K562 (cell line): ENCODE results near the gene CCSER2. TPM values are rescaled to one million over a fixed set of nuclear protein-coding genes. Genes with fewer than 3 reads are reported as not detected.

Experiments used
- ATAC-seq: fragments of 200-7000 bp; cut with Tn5 transposase; 3 replicates; pipeline ENCODE4 v1.9.1; 2020; ENCODE audit warnings: moderate library complexity
- BruUV-seq: library from RNA; stranded (reverse); fragments of 400-500 nt; replicated peaks from 2 replicates; lab custom pipeline; 2021; lab: Mats Ljungman, UMichigan
- CTCF ChIA-PET: fragments of 300-600 bp; formaldehyde crosslinking; extraction: SDS; loops from one replicate; lab custom pipeline; 2021; ENCODE audit warnings: low intra/inter-chr PET ratio; lab: Yijun Ruan, JAX
- POLR2A ChIA-PET: fragments of 300-600, 350-650 bp; sonication (Branson Sonifier 250); formaldehyde crosslinking; extraction: SDS; loops from one replicate; lab custom pipeline; 2021; ENCODE audit warnings: antibody characterized with exemption, inconsistent platforms; lab: Yijun Ruan, JAX
- DNase-seq, 4 experiments: peaks; one replicate each; pipeline versions ENCODE4 v3.0.0 to v3.0.0-alpha.2; 2011 to 2018; ENCODE audit warnings: low spot score in 3 of 4, mixed read lengths in 3 of 4; ENCODE audit errors: extremely low read depth in 1 of 4
- FAIRE-seq: peaks from 2 replicates; lab custom pipeline; 2011; peaks lifted over from hg19 to GRCh38; lab: Jason Lieb, UNC
- H2AFZ ChIP-seq: 2 replicates; pipeline ENCODE4 v1.6.0; 2011; ENCODE audit warnings: low read depth, low read length, control low read depth, inconsistent platforms
- H3K27ac ChIP-seq: fragments of 200-600 bp; 3 replicates; pipeline ENCODE4 v1.8.0; 2011; ENCODE audit warnings: low read depth, mild to moderate bottlenecking, control low read depth, inconsistent platforms, low read length, moderate library complexity, mixed read lengths; ENCODE audit errors: extremely low read depth
- H3K27me3 ChIP-seq, 2 experiments: fragments of 300-600 bp in 1 of 2; 2 replicates in 1 of 2; 3 replicates in 1 of 2; pipeline versions ENCODE4 v1.6.0 to v1.8.0; 2011; ENCODE audit warnings: inconsistent platforms in 2 of 2, low read length in 2 of 2, mild to moderate bottlenecking in 1 of 2, mixed read lengths in 1 of 2, moderate library complexity in 1 of 2; ENCODE audit not compliant: control insufficient read depth in 2 of 2, insufficient read depth in 2 of 2
- H3K36me3 ChIP-seq: fragments of 300-600 bp; 3 replicates; pipeline ENCODE4 v1.8.0; 2011; ENCODE audit warnings: mild to moderate bottlenecking, low read length, inconsistent platforms; ENCODE audit not compliant: control insufficient read depth, insufficient read depth
- H3K4me1 ChIP-seq, 2 experiments: fragments of 200-600 bp in 1 of 2; replicated peaks in 1 of 2; 2 replicates in 1 of 2; 3 replicates in 1 of 2; pipeline versions ENCODE4 v1.5.1 to v1.8.0; 2011; ENCODE audit warnings: inconsistent platforms in 2 of 2, low read length in 2 of 2, mild to moderate bottlenecking in 1 of 2, mixed read lengths in 1 of 2, moderate library complexity in 1 of 2; ENCODE audit not compliant: control insufficient read depth in 2 of 2, insufficient read depth in 2 of 2
- H3K4me2 ChIP-seq: 2 replicates; pipeline ENCODE4 v1.6.1; 2011; ENCODE audit warnings: low read length, control low read depth, inconsistent platforms, mixed read lengths; ENCODE audit not compliant: insufficient read depth
- H3K4me3 ChIP-seq: fragments of 200-600 bp; sonication (generic), shearing (Covaris generic); 2 replicates; pipeline ENCODE4 v1.5.1; 2016; ENCODE audit warnings: control low read depth, inconsistent platforms
- H3K79me2 ChIP-seq: fragments of 200-600 bp; 3 replicates; pipeline ENCODE4 v1.8.0; 2011; ENCODE audit warnings: low read length, inconsistent platforms; ENCODE audit not compliant: control insufficient read depth, insufficient read depth
- H3K9ac ChIP-seq, 2 experiments: 2 replicates each; pipeline versions ENCODE4 v1.6.0 to v1.6.1; 2011; ENCODE audit warnings: low read depth in 2 of 2, low read length in 2 of 2, control low read depth in 1 of 2, inconsistent platforms in 1 of 2, mild to moderate bottlenecking in 1 of 2, mixed read lengths in 1 of 2; ENCODE audit not compliant: insufficient read depth in 1 of 2
- H3K9me1 ChIP-seq: one replicate; pipeline ENCODE4 v1.6.0; 2011; ENCODE audit warnings: inconsistent platforms, mild to moderate bottlenecking, low read length, moderate library complexity; ENCODE audit not compliant: control insufficient read depth, insufficient read depth
- H3K9me3 ChIP-seq: replicated peaks from 2 replicates; pipeline ENCODE4 v1.5.1; 2011; ENCODE audit warnings: low read depth, low read length, inconsistent platforms; ENCODE audit not compliant: control insufficient read depth, insufficient read depth
- H4K20me1 ChIP-seq: replicated peaks from 2 replicates; pipeline ENCODE4 v1.6.1; 2011; ENCODE audit warnings: low read length, inconsistent platforms, mixed read lengths; ENCODE audit not compliant: control insufficient read depth, insufficient read depth
- EGR1 ChIP-seq: fragments of 450-650 bp; conservative IDR thresholded peaks from 2 replicates; pipeline ENCODE4 v1.6.1; 2017; ENCODE audit warnings: mild to moderate bottlenecking
- FOXJ3 ChIP-seq: sonication (generic); formaldehyde crosslinking; IDR thresholded peaks from 2 replicates; pipeline ENCODE4 v1.4.0; 2020; ENCODE audit warnings: mild to moderate bottlenecking, missing genetic modification reagents
- GATAD2A ChIP-seq: fragments of 450-650 bp; IDR thresholded peaks from 2 replicates; pipeline ENCODE4 v1.6.1; 2017
- REST ChIP-seq, 2 experiments: fragments of 450-650 bp; formaldehyde crosslinking in 1 of 2; IDR thresholded peaks; 2 replicates each; pipeline versions ENCODE4 v1.4.0 to v1.6.1; 2014 to 2020; ENCODE audit warnings: mild to moderate bottlenecking in 2 of 2, borderline replicate concordance in 1 of 2, low read depth in 1 of 2
- ZBTB8A ChIP-seq: fragments of 450-650 bp; IDR thresholded peaks from 2 replicates; pipeline ENCODE4 v1.6.1; 2018; ENCODE audit warnings: mild to moderate bottlenecking, moderate library complexity; ENCODE audit not compliant: partially characterized antibody
- ZNF395 ChIP-seq: fragments of 200-800 bp; sonication (Bioruptor generic); IDR thresholded peaks from 2 replicates; pipeline ENCODE4 v1.6.1; 2017; ENCODE audit warnings: missing genetic modification characterization, missing compliant biosample characterization
- WGBS: fragments of 100-300 bp; shearing (Covaris generic); methylation state at CpG from one replicate; pipeline ENCODE4 v1.1.6; 2016; ENCODE audit warnings: low coverage, mixed read lengths; ENCODE audit not compliant: insufficient coverage; ENCODE audit errors: missing lambda C conversion rate; 5-methylcytosine and 5-hydroxymethylcytosine counted together
- in situ Hi-C: fragments of 300-500 bp; cut with MboI; formaldehyde crosslinking; loops from 4 replicates; pipeline ENCODE4 v1.15.0; 2018; ENCODE audit warnings: inconsistent platforms, mixed read lengths
- intact Hi-C: fragments of 100-400 bp; cut with micrococcal nuclease; formaldehyde crosslinking; loops from 2 replicates; pipeline ENCODE4 v1.14.2; 2022
- polyA plus RNA-seq, 8 experiments: library from polyadenylated mRNA; depleted of rRNA in 4 of 8; stranded (reverse) in 5 of 8; unstranded in 3 of 8; fragments of >200 nt; fragmentation: Nextera tagmentation in 2 of 8; fragmentation: Illumina TruSeq in 1 of 8; extraction: Ambion mirVana in 2 of 8; extraction: Trizol in 1 of 8; gene quantifications; 2 replicates each; pipeline versions ENCODE4 v1.2.1 to v1.2.3, GENCODE V29; 2011 to 2014; ENCODE audit warnings: inconsistent platforms in 1 of 8, missing spikeins in 1 of 8
- total RNA-seq, 7 experiments: library from RNA; depleted of rRNA in 6 of 7; stranded (reverse); fragments of >200 nt in 6 of 7; fragmentation: Illumina TruSeq in 2 of 7; extraction: Trizol in 2 of 7; gene quantifications; 2 replicates each; pipeline versions ENCODE4 v1.2.1 to v1.2.3, GENCODE V29; 2011 to 2021; ENCODE audit warnings: low replicate concordance in 1 of 7

The CCSER2 gene
- total and polyA plus RNA-seq, 9 of the 15 experiments (the other 6 are each of a cell fraction or from before 2014, with no cell fraction given) = 2.7 to 15.1 (median 9.7) TPM

- ATAC-seq = no peak
- in situ Hi-C loops = no loop called here
- H3K9me3 ChIP-seq = no peaks in the 10 kb centered on the region
Measured at GRCh38 chr10:84531396-84531795, 203.0 kb downstream of the CCSER2 start.

GRCh38 chr10:84534168-84534567 lies 205.8 kb downstream of the CCSER2 start:
- in situ Hi-C loops (no loop called here), intact Hi-C loops (no loop called here)
- DNase-seq = peak in 1 of 4 experiments; percentile 21
- Histone ChIP-seq H3K79me2 (no peaks in the 10 kb centered on the region), H3K9ac (no peak overlapping the region), H3K9me3 (no peaks in the 10 kb centered on the region), H3K27ac (no peak overlapping the region), H2AFZ (no peak overlapping the region), H3K36me3 (no peaks in the 10 kb centered on the region), H3K9me1 (no peaks in the 10 kb centered on the region), H3K4me1 (no peaks in the 10 kb centered on the region), H3K27me3 (0 out of 5 replicates have a peak, but pooled peaks cover 0 to 4% of the 10 kb centered on the region in 2 experiments), H3K4me2 (no peak overlapping the region), H4K20me1 (no peaks in the 10 kb centered on the region; the same call in 1 of the 2 replicates), H3K4me3 (no peak overlapping the region)
- no TSS peak for BruUV-seq
- 4% methylated on average over 2 of the region's 2 CpGs for WGBS
- no peak for FAIRE-seq
- peak; percentile 39 for ATAC-seq
- ChIA-PET POLR2A (interaction anchor here (0.5 kb wide), 1 partner anchor 11 kb away, joined by 3 read pairs; no protein-coding TSS in a partner anchor), CTCF (interaction anchor here (1.0 to 1.1 kb wide), 2 partner anchors 105 to 159 kb away, joined by 3 to 4 read pairs; no protein-coding TSS in a partner anchor)
- no peak for TF ChIP-seq EGR1
- no peak for TF ChIP-seq ZNF395 (CRISPR knock-in tag)
- TF ChIP-seq REST (IDR thresholded peaks at IDR 0.05; ENCODE audit: borderline replicate concordance) = peak; percentile 69; the same call in 1 of the 2 replicates
- TF ChIP-seq REST (CRISPR knock-in tag; IDR thresholded peaks at IDR 0.05; ENCODE audit: low read depth) = no peak

More at GRCh38 chr10:84531396-84531795, 203.0 kb downstream of the CCSER2 start:
- no peak overlapping the region for H2AFZ ChIP-seq
- H3K4me3 ChIP-seq = no peak overlapping the region
- FAIRE-seq (no peak), DNase-seq (no peak)
- H3K27me3 ChIP-seq = 0 out of 5 replicates have a peak, but pooled peaks cover 0 to 4% of the 10 kb centered on the region in 2 experiments
- H3K4me1 ChIP-seq = no peaks in the 10 kb centered on the region; a peak in 1 of 5 replicates
- 7% methylated on average over 2 of the region's 2 CpGs for WGBS
- intact Hi-C loops = no loop called here
- H3K9me1 ChIP-seq = no peaks in the 10 kb centered on the region
- ChIA-PET POLR2A (interaction anchor here (0.9 kb wide), 1 partner anchor 255 kb away, joined by 3 read pairs; no protein-coding TSS in a partner anchor), CTCF (no interaction called here)
- H3K36me3 ChIP-seq = no peaks in the 10 kb centered on the region
- no peaks in the 10 kb centered on the region for H3K79me2 ChIP-seq
- H4K20me1 ChIP-seq = no peaks in the 10 kb centered on the region; the same call in 1 of the 2 replicates
- TF ChIP-seq FOXJ3 = no peak
- no peak for TF ChIP-seq ZBTB8A
- no peak for TF ChIP-seq GATAD2A
- no TSS peak for BruUV-seq
- H3K4me2 ChIP-seq = no peak overlapping the region
- no peak overlapping the region for H3K9ac ChIP-seq
- no peak overlapping the region for H3K27ac ChIP-seq
